Activated CD4-positive, CD25-positive, alpha-beta regulatory T cell treated with anti-CD3 and anti-CD28 coated beads, Interleukin-2, amount 50 U/mL, for 24 hours (primary cell): ENCODE data around the gene MITF.

ENCODE experiments used
- ATAC-seq, 2 donors: fragments of 150-1000 bp; cut with Tn5 transposase; one replicate each; pipeline ENCODE4 v1.10.0; 2021; ENCODE audit warnings: mild to moderate bottlenecking in 1 of 2, moderate library complexity in 1 of 2

MITF gene

DNA sequence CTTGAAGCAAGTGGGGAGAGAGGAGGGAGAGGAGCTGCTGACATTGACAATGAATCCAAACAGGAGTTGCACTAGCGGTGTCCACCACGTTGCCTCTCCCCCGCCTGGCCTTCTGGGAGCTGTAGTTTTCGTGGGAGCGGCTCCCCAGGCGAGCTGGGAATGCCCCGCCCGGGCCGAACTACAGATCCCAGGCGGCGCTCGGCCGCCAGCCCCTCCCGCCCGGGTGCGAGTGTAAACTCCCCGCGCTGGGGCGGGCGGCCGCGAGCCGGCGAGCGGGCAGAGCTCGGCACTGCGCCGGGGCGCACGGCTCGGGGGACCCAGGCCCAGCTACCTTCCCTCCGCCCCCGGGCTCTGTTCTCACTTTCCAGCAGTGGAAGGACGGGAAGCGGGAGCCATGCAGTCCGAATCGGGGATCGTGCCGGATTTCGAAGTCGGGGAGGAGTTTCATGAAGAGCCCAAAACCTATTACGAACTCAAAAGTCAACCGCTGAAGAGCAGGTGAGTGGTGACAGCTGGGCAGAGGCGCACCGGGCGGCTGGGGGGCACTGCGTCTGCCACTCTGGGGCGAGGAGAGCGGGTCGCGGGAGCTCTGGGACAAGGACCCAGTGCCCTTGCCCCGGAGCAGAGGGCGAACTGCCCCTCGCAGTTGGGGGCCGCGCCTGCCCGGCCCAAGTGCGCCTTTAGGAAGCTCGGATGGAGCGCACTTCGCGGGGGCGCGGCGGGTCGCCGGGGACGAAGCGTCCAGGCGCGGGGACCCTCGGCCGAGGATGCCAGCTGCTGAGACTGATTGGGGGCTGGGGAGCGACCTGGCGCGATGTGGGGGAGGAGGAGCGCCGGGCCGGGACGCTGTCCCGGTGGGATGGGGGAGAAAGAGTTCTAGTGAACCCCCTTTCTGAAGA lies at the start of gene MITF:
MITF (plus strand) TSS at position 261 of the 899 bp plus-strand sequence; CDS start at position 395, 134 bp downstream.
- peak; percentile 3 to 48 for ATAC-seq

- ATAC-seq, result no peak
Observed at GRCh38 chr3:69691860-69692259, 47.4 kb upstream of the MITF start.

- ATAC-seq, result no peak
Observed at GRCh38 chr3:69692761-69693160, 46.5 kb upstream of the MITF start.

GRCh38 chr3:69695443-69695842 lies 43.8 kb upstream of the MITF start:
- no peak for ATAC-seq

GRCh38 chr3:69695933-69696332 lies 43.3 kb upstream of the MITF start:
- ATAC-seq, result no peak

DNA sequence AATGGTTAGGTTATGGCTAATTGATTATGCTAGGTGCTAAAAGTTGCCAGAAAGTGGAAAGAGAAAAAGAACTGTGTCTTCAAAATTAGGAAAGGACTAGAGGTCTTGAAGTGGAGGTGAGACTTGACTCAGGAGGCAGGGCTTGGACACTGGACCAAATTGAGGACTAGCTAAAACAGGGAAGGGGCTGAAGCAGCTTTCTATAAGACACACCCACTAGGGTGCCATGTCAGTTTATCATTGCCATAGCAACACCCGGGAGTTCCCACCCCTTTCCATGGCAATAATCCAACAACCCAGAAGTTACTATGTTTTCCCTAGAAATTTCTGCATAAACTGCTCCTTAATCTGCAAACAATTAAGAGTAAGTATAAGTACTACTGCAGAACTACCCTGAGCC lies 42.9 kb upstream of the MITF start:
- no peak for ATAC-seq

DNA sequence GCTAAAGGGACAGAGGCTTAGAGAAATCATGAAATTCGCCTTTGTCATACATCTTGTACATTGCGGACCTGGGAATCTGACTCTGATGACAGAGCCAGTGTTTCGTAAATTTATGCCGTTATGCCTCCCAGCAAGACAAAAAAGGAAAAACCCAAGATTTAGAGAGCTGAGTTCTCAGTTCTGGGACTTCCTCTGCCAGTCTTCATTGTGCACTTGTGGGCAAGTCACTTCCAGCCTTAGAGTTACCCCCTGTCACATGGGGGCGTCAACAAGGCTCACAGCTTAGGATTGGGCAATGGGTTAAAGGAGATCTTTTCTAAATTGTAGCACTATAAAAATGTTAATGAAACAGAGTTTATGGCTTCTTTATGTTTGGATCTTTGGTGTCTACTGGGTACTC lies 41.9 kb upstream of the MITF start:
- ATAC-seq, result no peak

GRCh38 chr3:69698728-69699127 lies 40.5 kb upstream of the MITF start:
- no peak for ATAC-seq

DNA sequence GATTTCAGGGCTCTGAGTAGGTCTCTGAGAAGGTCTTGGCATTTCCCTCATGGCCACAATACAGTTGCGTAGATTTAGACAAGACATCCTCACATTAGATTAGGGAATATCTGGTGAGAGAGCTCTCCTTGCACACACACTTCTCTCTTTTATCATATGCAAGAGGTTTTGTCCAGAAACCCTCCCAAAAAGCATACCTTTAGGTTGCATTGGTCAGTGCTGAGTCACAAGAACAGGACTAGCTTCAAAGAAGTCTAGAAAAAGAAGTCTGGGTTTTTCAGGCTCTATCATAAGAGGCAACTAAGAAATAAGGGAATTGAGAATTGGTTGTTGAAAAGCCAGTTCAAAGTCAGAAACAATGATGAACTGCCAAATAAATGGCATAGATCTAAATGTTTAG lies 40.1 kb upstream of the MITF start:
- ATAC-seq, result no peak

- no peak for ATAC-seq
Observed at GRCh38 chr3:69700949-69701348, 38.3 kb upstream of the MITF start.

GRCh38 chr3:69710153-69710977 lies 28.9 kb upstream of the MITF start:
- no peak for ATAC-seq

- ATAC-seq, result no peak
Observed at GRCh38 chr3:69712269-69712668, 27.0 kb upstream of the MITF start.

DNA sequence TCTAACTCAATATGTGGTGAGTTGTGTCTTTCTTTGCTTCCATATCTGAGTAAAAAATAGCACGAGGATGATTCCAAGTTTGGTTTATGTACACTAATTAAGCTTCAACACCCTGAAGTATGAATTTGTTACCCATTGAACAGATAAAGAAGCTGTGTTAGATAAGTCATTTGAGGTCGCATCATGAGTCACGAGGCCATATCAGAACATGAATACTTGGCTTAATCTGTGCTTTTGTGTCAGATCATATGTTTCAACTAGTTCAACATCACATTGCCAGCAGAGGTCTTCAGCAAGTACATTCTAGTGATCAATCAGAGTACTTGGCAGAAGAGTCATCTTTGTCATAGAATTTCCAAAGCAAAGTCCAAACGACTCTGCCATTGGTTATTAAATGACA lies 26.3 kb upstream of the MITF start:
- ATAC-seq, result no peak

DNA sequence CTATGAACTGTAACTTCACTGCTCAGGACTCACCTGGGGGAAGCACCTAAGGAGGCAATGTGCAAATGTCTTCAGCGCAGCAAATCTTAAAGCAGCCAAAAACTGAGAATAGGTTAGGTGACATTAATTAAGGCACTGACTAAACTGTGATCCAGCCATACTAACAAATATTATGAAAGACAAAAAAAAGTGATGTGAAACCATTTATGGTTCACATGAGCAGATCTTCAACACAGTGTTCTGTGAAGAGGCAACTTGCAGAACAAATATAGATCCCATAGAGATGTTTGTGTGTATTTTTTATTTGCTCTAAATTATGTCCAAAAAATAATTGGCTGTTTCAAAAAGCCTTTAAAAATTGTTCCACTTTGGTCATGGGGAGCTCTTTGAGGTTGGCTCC lies 24.1 kb upstream of the MITF start:
- no peak for ATAC-seq

- ATAC-seq, result no peak
Observed at GRCh38 chr3:69716119-69716518, 23.1 kb upstream of the MITF start.

GRCh38 chr3:69718866-69719586 lies 20.2 kb upstream of the MITF start:
- ATAC-seq, result no peak

GRCh38 chr3:69719587-69720122 lies 19.6 kb upstream of the MITF start:
- ATAC-seq, result no peak

GRCh38 chr3:69720824-69721223 lies 18.4 kb upstream of the MITF start:
- ATAC-seq, result no peak

- no peak for ATAC-seq
Observed at GRCh38 chr3:69723389-69723788, 15.9 kb upstream of the MITF start.

- no peak for ATAC-seq
Observed at GRCh38 chr3:69724722-69725435, 14.4 kb upstream of the MITF start.

GRCh38 chr3:69725994-69726571 lies 13.2 kb upstream of the MITF start:
- no peak for ATAC-seq
